Activated naive CD8-positive, alpha-beta T cell treated with anti-CD3 and anti-CD28 coated beads, Interleukin-2, amount 50 U/mL, for 24 hours (primary cell): ENCODE results near the gene PER1.
"Not testable (repeated sequence)": the region's sequence is repeated elsewhere in the genome, so short reads cannot be mapped to it uniquely, and the experiment has no call there.

Experiments used
- ATAC-seq: fragments of 150-1000 bp; cut with Tn5 transposase; one replicate; pipeline ENCODE4 v1.10.0; 2021
- DNase-seq: peaks from one replicate; pipeline ENCODE4 v3.0.0; 2021
- H3K27ac Mint-ChIP-seq: one replicate; pipeline ENCODE4 v1.8.0; 2021; ENCODE audit warnings: mild to moderate bottlenecking, mixed read lengths
- H3K27me3 Mint-ChIP-seq: one replicate; pipeline ENCODE4 v1.8.0; 2021; ENCODE audit warnings: mixed read lengths
- H3K36me3 Mint-ChIP-seq: one replicate; pipeline ENCODE4 v1.8.0; 2021; ENCODE audit warnings: low read depth, mixed read lengths
- H3K4me1 Mint-ChIP-seq: one replicate; pipeline ENCODE4 v1.8.0; 2021; ENCODE audit warnings: mixed read lengths
- H3K4me3 Mint-ChIP-seq: one replicate; pipeline ENCODE4 v1.8.0; 2021; ENCODE audit warnings: mild to moderate bottlenecking, moderate library complexity, mixed read lengths
- H3K9me3 Mint-ChIP-seq: one replicate; pipeline ENCODE4 v1.8.0; 2021; ENCODE audit warnings: mixed read lengths

The PER1 gene

DNA sequence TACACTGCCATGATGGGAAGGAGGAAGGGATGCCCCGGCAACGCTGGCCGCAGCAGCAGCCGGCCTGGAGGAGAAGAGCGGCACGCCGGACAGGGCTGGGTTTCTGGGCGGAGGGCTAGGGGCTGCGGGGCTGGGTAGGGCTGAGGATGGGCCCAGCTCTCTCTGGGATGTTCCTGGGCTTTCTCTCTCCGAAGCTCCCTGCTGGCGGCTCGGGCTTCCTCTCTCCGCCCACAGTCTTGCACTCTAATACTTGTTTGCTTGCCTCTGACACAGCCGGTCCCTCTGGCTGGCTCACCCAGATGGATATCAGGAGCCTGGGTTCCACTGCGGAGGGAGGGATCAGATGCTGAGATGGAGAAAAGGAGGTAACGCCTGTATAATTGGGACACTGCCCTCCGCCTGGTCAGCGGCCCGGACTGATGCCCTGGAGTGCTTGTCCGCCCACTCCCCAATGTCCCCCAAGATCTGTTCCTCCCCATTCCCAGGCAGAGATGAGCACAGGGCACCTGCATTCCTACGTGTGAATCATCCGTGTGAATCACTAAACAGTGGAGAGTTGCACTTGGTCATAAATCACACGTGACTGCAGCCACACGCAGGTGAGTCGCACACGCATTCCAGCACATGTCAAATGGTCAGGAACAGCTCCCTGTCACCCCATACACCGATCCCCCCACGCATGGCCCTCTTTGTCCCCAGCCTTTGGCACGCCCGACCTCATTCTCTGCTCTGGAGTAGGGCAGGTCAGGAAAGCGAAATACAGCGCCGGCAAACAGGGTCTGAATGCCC lies 34.0 kb downstream of the PER1 start, which contains the start of gene ALOXE3:
Gene ALOXE3, minus strand, starts transcription at position 535 of the 789 bp plus-strand sequence. Its CDS starts 524 bp downstream, at position 11.
- Mint-ChIP-seq H3K9me3 (peaks cover 3% of the 10 kb centered on the region), H3K4me3 (peak within 1 kb of the TSS; percentile 90), H3K27ac (peak within 1 kb of the TSS; percentile 98), H3K36me3 (peaks cover 12% of the 10 kb centered on the region), H3K4me1 (peaks cover 46% of the 10 kb centered on the region), H3K27me3 (peaks cover 65% of the 10 kb centered on the region)
- ATAC-seq (no peak), DNase-seq (no peak)

DNA sequence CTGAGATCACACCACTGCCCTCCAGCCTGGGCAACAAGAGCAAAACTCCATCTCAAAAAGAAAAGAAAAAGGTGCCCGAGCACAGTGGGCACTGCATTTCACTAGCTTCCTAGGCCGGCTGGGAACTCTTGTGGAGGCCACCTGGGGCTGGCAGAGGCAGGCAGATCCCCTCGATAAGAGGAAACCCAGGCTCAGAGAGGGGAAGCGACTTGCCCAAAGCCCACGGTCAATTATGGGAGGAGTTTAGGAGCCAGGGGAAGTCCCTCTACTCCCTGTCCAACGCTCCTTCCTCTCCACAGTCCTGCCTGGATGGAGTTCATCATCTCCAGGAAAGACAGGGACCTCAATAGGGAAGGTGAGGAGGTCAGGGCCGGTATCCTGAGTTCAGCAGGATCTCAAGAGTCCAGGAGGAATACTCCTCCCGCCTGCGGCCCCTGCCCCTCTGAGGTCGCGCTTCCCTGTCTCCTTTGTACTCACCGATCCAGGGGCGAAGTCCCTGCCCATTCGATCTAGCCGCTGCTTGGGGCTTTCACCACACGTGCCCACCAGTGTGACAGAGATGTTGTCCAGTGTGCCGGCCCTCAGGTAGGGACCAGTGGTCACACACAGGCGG lies 34.7 kb downstream of the PER1 start:
- Mint-ChIP-seq H3K27ac (no peak overlapping the region), H3K4me1 (peaks cover 39% of the 10 kb centered on the region), H3K4me3 (peak overlapping the region; percentile 90), H3K9me3 (peaks cover 3% of the 10 kb centered on the region), H3K27me3 (peaks cover 65% of the 10 kb centered on the region), H3K36me3 (peaks cover 12% of the 10 kb centered on the region)
- DNase-seq: no peak
- ATAC-seq: no peak

DNA sequence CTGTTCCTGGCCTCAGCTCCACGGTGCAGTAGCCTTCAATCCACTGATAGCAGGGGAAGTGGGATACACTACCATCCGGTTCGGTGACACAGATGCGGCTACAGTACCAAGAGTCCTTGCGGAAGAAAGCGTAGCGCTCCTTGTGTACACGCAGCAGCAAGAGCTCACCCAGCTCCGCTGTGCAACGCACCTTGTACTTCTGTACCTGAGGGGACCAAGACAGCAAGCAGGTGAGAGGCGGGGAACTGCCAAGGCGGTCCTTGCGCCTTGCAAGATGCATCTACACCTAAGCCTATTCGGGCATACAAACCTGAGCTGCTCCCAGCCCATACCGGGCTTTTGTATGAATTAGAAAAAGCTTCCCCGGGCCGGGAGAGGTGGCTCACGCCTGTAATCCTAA lies 35.4 kb downstream of the PER1 start:
- Mint-ChIP-seq H3K4me1 (peaks cover 37% of the 10 kb centered on the region), H3K4me3 (no peak overlapping the region), H3K9me3 (peaks cover 3% of the 10 kb centered on the region), H3K27me3 (peaks cover 64% of the 10 kb centered on the region), H3K36me3 (peaks cover 12% of the 10 kb centered on the region), H3K27ac (no peak overlapping the region)
- no peak for DNase-seq
- no peak for ATAC-seq

DNA sequence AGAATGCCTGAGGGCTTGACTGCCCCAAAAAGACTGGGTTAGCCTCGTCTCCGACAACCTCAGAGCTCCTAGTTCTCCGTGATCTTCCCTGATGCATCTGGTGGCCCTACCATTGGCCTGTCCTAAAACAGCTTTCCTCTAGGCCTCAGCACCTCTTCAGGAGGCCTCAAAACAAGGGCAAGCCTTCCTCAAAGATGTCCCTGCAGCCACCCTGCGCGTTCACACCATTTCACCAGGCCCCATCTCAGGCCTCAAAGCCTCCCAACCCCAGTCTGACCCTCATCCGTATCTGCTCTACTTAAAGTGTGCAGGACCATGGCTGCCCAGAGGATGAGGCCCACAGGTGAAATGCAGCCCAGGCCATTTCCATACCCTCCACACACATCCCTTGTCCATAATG lies 41.3 kb downstream of the PER1 start:
- H3K36me3 Mint-ChIP-seq: no peaks in the 10 kb centered on the region
- DNase-seq (no peak), ATAC-seq (no peak)
- peaks cover 4% of the 10 kb centered on the region for H3K4me1 Mint-ChIP-seq
- no peak overlapping the region for H3K4me3 Mint-ChIP-seq
- no peak overlapping the region for H3K27ac Mint-ChIP-seq
- H3K27me3 Mint-ChIP-seq: peaks cover 29% of the 10 kb centered on the region
- no peaks in the 10 kb centered on the region for H3K9me3 Mint-ChIP-seq

DNA sequence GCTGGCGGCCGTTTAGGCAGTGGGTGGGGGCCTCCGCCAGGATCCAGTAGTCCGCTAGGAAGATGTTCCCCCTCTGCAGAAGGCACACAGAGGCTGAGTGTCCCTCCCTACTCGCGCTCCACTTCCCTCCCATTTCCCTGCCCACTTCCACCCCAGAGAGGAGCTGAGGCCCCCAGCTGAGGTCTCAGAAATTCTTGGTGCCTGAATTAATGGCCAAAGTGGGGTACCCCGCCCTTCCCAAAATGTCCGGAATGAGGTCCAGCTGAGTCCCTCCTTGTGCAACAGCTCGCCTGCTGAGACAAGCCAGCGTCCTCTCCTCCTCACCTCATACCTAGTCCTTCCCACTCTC lies 41.8 kb downstream of the PER1 start:
- no peaks in the 10 kb centered on the region for H3K36me3 Mint-ChIP-seq
- DNase-seq: no peak
- peaks cover 25% of the 10 kb centered on the region for H3K27me3 Mint-ChIP-seq
- no peak for ATAC-seq
- H3K4me1 Mint-ChIP-seq: peaks cover 4% of the 10 kb centered on the region
- H3K4me3 Mint-ChIP-seq: no peak overlapping the region
- H3K27ac Mint-ChIP-seq: no peak overlapping the region
- H3K9me3 Mint-ChIP-seq: no peaks in the 10 kb centered on the region

DNA sequence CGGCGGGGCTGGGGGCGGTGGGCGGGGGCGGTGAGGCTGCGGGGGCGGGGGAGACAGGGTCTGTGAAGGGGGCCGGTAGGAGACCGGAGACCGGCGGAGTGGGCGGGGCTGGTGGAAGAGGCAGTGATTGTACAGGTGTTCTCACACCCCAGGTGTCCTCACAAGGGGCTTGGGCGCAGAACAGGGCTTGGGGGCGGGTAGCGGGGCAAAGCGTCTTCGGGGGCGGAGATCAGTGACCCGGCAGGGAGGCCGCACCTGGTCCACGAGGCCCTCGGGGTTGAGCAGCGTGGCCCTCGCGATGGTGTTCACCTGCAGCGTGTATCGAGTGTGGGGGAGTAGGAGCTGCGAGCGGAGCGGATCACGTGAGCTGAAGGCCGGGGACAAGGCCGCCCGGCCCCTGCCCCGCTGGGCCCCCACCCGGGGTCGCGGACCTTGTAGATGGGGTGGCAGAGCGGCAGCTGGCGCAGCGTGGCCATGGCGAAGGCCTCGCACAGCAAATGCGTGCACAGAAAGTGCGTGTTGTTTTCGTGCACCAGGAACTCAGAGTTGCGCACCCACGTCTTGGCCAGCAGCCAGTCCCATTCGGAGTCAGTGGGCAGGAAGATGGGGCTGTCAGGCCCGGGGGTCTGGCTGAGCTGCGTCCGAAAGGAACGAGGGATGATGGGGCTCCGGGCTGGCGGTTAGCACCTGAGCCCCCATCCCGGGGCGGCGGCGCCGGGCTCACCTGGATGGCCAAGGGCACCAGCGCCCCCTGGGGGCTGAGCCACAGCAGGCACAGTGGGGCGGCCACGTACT lies 42.3 kb downstream of the PER1 start:
- Mint-ChIP-seq H3K27me3 (peaks cover 20% of the 10 kb centered on the region), H3K9me3 (no peaks in the 10 kb centered on the region), H3K4me1 (peaks cover 4% of the 10 kb centered on the region), H3K36me3 (no peaks in the 10 kb centered on the region), H3K4me3 (no peak overlapping the region), H3K27ac (no peak overlapping the region)
- peak; percentile 83 for DNase-seq
- peak; percentile 90 for ATAC-seq

DNA sequence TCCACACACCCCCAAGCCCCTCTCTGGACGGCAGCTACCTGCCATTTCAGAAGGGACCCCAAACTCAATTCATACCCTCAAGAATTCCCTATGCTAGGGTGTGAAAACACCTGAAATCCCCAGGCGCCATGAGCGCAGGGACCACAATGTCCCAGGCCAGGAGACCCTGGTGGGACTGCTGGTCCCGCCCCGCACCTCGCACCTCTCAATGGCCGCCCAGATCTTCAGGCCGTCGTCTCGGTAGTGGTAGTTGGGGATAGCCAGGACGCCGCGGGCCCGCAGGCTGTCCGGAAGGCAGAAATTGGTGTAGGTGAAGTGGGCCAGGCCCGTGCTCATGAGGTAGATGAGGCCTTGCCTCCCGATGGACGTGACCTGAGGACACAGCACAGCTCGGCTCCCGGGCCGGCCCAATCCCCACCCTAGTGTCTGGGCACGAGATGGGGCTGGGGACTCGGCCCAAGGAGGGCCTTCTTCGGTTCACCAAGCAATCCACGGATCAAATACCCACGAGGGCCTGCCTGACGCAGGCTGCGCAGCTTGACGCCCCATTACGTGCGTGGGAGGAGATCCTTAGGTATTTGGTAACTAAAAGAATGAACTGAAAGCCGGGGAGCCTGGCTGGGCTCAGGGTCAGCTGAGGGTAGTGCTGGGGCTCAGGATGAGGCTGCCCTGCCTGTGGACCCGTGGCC lies 43.1 kb downstream of the PER1 start:
- Mint-ChIP-seq H3K36me3 (no peaks in the 10 kb centered on the region), H3K27me3 (peaks cover 14% of the 10 kb centered on the region), H3K4me3 (no peak overlapping the region), H3K4me1 (peaks cover 4% of the 10 kb centered on the region), H3K9me3 (no peaks in the 10 kb centered on the region), H3K27ac (no peak overlapping the region)
- no peak for ATAC-seq
- no peak for DNase-seq

DNA sequence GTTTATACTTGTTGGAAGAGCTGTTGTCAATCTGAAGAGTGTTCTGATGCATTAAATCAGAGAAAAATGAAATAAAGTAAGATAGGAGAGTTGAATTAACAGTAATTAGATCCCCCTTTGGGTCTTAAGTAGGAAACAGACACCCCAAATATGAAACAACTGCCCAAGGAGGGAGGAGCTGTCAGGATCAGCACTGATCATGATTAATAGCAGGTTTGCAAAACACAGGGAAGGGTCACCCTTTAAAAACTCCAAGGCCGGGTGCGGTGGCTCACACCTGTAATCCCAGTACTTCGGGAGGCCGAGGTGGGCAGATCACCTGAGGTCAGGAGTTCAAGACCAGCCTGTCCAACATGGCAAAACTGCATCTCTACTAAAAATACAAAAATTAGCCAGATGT lies 45.2 kb downstream of the PER1 start:
- not testable (repeated sequence) for H3K4me3 Mint-ChIP-seq, DNase-seq, H3K27me3 Mint-ChIP-seq

DNA sequence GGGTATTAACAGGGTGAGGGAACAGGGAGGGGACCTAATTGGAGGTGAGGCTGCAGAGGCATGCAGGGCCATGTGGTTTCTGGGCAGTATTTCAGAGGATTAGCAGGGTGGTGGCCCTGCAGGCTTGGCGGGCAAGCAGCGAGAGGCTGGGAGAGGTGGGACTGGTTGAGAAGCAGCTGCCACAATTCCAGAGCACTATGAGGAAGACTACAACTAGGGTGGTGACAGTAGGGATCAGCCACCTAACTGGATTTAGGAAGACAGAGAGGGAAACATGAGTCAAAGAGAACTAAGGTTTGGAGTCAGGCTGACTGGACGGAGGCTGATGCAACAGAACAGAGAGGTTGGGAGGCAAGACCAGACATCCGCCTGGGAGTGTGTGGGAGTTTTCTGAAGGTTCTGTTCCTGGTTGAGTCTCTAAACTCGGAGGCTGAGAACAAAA lies 46.2 kb downstream of the PER1 start:
- ATAC-seq (no peak), DNase-seq (no peak)
- Mint-ChIP-seq H3K27ac (no peak overlapping the region), H3K36me3 (no peaks in the 10 kb centered on the region), H3K9me3 (no peaks in the 10 kb centered on the region), H3K4me3 (no peak overlapping the region), H3K4me1 (peaks cover 4% of the 10 kb centered on the region), H3K27me3 (peaks cover 2% of the 10 kb centered on the region)

More for the DNA sequence above, 45.2 kb downstream of the PER1 start:
- H3K27ac Mint-ChIP-seq, H3K36me3 Mint-ChIP-seq, H3K4me1 Mint-ChIP-seq, ATAC-seq, H3K9me3 Mint-ChIP-seq: not testable (repeated sequence)

DNA sequence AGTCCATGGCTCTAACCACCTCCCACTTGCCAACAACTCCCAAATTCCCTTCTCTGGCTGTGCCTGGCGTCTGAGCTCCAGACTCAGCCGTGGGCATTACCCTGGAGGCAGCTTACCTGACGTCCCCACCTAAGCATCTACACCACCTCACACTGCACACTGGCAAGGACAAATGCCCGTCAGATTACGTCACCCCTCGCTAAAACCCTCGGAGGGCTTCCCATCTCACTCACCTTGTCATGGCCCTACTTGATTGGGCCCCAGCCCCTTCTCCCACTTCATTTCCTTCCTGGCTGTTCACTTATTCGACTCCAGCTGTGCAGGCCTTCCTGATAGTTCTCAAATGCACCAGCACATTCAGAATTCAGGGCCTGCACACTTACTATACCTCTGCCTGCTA lies 47.3 kb downstream of the PER1 start:
- no peaks in the 10 kb centered on the region for H3K4me1 Mint-ChIP-seq
- no peaks in the 10 kb centered on the region for H3K36me3 Mint-ChIP-seq
- ATAC-seq: no peak
- peaks cover 2% of the 10 kb centered on the region for H3K27me3 Mint-ChIP-seq
- H3K9me3 Mint-ChIP-seq: no peaks in the 10 kb centered on the region
- H3K4me3 Mint-ChIP-seq: no peak overlapping the region
- DNase-seq: no peak
- H3K27ac Mint-ChIP-seq: no peak overlapping the region

DNA sequence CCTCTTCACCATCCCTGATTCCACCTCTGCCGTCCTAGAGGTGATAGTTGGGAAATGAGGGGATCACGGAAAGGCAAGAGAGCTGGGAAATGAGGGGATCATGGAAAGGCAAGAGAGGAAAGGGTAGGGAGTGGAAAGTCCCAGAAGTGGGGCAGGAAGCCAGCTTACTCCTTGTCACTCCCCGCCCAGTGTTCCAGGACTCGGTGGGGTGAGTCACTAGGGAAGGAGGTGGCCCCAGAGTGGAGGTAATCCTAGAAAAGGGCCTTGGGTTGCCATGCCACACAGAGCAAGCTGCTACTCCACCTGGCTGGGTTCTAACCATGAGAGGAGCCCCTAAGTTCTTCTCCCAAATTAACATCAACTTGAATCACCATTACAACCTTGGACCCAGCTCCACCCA lies 48.7 kb downstream of the PER1 start:
- ATAC-seq (no peak), DNase-seq (no peak)
- Mint-ChIP-seq H3K36me3 (no peaks in the 10 kb centered on the region), H3K27me3 (peaks cover 2% of the 10 kb centered on the region), H3K4me1 (no peaks in the 10 kb centered on the region), H3K4me3 (no peak overlapping the region), H3K27ac (no peak overlapping the region), H3K9me3 (no peaks in the 10 kb centered on the region)

DNA sequence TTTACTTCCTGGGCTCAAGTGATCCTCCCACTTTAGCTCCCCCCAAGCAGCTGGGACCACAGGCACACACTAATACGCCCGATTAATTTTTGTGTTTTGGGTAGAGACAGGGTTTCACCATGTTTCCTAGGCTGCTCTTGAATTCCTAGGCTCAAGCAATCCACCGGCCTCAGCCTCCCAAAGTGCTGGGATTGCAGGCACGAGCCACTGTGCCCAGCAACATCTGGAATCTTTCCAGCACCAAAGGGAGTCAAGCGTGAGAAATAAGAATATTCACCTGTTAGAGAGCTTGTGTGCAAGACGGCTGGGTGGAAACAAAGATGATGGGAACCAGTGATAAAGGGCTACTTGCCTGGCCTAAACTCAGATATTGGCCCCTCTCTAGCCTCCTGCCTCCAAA lies 50.5 kb downstream of the PER1 start:
- DNase-seq (no peak), ATAC-seq (no peak)
- H3K9me3 Mint-ChIP-seq: no peaks in the 10 kb centered on the region
- H3K4me3 Mint-ChIP-seq: no peak overlapping the region
- peaks cover 2% of the 10 kb centered on the region for H3K27me3 Mint-ChIP-seq
- H3K36me3 Mint-ChIP-seq: no peaks in the 10 kb centered on the region
- H3K4me1 Mint-ChIP-seq: no peaks in the 10 kb centered on the region
- no peak overlapping the region for H3K27ac Mint-ChIP-seq

DNA sequence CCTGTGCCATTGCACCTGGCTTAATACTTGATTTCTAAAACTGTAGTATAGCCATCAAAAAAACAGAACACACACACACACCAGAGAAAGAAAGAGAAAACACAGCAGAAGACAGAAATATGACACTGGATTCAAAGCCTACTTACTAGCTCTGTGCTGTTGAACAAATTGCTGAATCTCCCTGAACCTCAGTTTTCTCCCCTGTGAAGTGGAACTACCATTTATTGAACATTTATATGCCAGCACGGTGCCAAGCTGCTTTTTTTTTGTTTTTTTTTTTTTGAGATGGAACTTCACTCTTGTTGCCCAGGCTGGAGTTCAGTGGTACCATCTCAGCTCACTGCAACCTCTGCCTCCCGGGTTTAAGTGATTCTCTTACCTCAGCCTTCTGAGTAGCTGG lies 51.4 kb downstream of the PER1 start:
- H3K9me3 Mint-ChIP-seq: no peaks in the 10 kb centered on the region
- no peak for DNase-seq
- no peaks in the 10 kb centered on the region for H3K36me3 Mint-ChIP-seq
- H3K4me1 Mint-ChIP-seq: no peaks in the 10 kb centered on the region
- H3K27me3 Mint-ChIP-seq: peaks cover 2% of the 10 kb centered on the region
- no peak overlapping the region for H3K4me3 Mint-ChIP-seq
- no peak overlapping the region for H3K27ac Mint-ChIP-seq
- no peak for ATAC-seq

DNA sequence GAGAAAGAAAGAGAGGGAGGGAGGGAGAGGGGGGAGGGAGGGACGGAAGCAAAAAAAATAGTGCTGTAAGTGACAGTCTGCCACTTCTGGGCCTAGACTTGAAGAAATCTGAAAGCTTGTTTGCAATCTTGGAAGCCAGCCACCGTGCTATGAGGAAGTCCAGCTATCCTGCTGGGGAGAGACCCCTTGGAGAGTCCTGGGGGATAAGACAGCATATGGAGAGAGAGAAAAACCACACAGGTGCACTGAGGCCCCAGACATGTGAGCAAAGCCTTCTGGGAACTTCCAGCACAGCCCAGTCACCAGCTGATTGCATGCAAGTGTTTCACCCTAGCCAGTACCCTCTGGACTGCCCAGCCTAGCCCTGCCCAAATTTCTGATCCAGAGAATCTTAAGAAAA lies 52.1 kb downstream of the PER1 start:
- ATAC-seq (no peak), DNase-seq (no peak)
- H3K4me3 Mint-ChIP-seq: no peak overlapping the region
- no peaks in the 10 kb centered on the region for H3K36me3 Mint-ChIP-seq
- no peaks in the 10 kb centered on the region for H3K4me1 Mint-ChIP-seq
- peaks cover 2% of the 10 kb centered on the region for H3K27me3 Mint-ChIP-seq
- no peak overlapping the region for H3K27ac Mint-ChIP-seq
- H3K9me3 Mint-ChIP-seq: no peaks in the 10 kb centered on the region
